NK-92 treated with Interleukin-12 subunit alpha and Interleukin-12 subunit beta, amount 100 ng/mL, for 24 hours (cell line): ENCODE data around the gene LIMS2.

Experiments used
- DNase-seq: peaks from one replicate; lab custom pipeline; 2025; lab: John Stamatoyannopoulos, UW

The LIMS2 gene

DNA sequence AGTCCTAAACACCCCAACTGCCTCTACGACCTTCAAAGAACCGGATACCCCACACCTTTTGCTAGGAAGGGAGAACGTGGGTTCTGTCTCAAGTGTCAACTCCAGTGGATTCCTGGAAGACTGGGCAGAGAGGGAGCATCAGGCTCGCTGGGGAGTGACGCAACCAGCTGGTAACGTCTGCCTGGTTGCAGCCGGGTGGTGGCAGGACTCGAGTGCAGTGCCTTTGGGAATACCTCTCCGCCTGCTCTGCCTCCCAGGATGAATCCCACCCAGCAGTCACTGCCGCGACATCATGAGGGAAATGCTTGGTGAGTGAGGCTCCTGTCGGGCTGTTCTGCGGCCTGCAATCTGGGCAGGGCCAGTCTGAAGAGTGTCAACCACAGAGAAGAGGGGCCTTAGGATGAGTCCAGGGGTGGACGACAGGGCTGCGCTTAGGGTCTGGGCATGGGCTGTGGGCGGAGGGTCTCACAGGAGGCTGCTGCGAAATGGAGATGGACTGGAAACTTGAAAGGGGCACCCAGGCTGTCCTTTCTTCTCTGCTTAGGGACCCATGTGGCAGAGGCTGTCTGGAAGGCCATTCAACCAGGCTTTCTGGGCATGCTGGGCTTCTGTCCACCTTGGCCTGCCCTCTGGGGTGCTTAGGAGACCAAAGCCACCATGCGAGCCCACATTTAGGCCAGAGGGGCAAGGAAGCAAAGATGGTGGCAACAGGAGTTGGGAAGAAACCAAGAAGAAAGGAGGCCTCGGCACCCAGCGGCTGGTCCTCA, 16.5 kb downstream of the LIMS2 start:
- no peak for DNase-seq

DNA sequence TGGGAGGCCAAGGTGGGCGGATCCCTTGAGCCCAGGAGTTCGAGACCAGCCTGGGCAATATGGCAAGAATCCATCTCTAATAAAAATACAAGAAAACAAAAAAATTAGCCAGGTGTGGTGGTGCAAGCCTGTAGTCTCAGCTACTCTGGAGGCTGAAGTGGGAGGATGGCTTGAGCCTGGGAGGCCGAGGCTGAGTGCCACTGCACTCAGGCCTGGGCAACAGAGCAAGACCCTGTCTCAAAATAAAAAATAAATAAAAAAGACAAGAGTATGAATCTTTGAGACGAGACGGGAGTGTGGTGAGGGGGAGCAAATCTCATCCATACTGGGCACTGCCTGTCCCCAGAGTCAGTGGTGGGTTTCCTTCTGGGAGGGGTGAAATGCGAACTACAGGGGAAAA, 17.2 kb downstream of the LIMS2 start:
- DNase-seq, result no peak

DNA sequence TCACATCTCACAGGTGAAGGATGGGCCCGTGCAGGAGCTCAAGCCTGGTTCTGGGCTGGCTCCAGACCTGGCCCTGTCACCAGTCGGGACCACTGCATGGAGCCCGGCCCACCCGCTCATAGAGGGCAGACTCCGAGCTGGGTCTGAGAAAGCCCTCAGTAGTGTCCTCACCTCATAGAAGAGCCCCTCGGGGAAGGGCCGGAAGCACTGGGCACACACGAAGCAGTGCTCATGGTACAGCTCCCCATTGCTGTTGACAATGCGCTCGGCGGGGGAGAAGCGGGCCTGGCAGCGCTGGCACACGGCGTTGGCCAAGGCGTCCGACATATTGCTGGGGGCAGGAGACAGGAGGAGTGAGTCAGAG, 18.1 kb downstream of the LIMS2 start:
- DNase-seq, result no peak

DNA sequence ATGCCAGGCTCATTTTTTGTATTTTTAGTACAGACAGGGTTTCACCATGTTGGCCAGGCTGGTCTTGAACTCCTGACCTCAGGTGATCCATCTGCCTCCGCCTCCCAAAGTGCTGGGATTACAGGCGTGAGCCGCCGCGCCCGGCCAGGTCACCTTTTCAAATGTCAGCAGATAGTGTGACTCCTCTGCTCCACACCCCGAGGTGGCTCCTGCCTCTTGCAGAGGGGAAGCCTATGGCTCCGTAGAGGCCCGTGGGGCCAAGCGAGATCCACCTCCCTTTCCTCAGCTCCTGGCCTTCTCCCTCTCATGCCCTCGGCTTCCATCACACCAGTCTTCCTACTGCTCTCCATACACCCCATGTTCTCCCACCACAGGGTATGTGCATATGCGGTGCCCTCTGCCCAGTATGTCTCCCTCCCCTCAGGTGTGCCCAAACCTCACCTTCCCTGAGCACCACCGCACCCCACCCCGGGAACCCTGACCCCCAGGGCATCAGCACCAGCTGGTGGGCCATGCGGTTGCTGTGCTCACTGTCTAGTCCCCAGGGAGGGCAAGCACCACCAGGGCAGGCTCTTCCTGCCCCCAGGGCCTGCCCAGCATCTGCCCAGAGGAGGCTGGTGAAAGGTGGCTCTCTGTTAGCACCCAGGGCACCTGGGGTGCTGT, 18.6 kb downstream of the LIMS2 start:
- no peak for DNase-seq

DNA sequence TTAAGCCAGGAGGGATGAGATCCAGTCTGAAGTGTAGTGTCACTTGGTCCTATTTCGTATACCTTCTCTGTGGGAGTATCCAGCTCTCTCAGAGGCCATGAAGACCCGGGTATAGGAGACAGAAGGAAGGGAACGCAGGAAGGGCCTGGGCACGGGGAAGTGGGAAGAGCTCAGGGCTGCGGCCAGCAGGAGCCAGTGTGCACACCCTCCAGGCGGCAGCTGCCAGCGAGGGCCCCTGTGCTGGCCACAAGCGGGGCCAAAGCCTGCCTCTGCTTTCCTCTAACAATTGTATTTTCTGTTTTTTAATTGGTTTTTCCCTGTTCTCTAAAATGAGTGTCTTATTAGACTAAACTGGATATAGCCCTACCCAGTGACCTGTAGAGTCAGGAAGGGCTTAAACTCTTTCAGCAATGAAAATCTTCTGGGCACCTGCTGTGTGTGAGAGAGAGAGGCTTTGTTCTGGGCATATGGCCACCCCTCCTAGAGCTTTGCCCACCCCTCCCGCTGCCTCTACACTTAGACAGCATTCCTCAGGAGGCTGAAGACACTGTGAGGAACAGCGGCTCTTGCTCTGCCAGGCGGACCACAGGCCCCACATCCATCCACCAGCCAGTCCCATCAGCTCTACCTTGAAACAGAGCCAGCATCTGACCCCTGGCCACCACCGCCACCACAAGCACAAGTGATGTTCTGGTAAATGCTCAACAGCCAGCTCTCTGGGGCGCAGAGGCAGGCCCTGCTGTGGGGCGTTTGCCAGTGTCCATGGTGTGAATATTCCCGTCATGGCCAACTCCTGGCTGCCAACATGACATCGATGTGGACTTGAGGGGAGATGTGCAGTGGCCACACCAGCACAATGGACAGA, 19.9 kb downstream of the LIMS2 start:
- DNase-seq, result no peak

DNA sequence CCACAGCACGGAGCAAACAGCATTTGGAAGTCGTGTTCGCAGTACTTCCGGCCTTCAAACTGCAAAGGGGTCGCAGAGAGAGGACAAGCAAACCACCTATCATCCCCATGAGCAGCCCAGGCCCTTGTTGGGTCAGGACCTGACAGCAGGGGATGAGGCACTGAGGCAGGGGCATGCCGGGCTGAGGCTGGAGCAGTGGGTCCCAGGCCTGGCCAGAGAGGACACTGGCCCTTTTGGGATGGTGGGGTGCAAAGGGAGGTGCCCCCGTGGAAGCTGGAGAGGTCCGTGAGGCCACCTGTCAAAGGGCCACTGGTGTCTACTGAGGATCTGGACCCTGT, 20.5 kb downstream of the LIMS2 start:
- no peak for DNase-seq

DNA sequence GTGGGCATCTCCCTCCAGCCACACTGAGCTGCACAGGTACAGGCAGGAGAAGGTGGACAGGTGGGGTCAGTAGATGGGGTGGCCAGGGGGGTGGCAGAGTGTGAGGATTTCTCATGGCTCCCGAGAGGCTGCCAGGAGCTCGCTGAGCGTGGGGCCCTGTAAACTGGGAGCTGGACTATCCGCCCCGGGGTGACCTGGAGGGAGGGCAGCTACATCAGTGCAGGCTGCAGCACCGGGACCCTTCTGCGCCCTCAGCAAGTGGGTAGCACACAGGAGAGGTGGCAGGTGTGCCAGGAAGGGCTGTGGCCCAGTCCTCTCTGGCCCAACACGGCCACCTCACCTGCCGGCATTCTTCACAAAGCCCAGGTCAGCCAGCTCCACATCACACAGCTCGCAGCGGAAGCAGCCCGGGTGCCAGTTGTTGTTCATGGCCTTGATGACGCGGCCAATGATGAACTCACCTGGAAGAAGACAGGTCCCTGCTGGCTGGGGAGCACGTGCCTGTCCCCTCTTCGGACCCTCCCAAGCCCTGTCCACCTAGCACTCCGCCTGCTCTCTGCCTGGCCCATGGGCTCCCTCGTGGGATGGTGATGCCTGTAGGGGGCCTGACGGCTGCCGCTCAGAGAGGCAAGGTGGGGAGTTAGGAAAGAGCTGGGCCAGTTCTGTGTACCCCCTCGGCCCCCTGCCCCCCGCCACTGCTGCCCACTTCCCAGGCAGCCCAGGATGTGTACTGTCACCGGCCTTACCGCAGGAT, 21.1 kb downstream of the LIMS2 start:
- DNase-seq, result no peak

DNA sequence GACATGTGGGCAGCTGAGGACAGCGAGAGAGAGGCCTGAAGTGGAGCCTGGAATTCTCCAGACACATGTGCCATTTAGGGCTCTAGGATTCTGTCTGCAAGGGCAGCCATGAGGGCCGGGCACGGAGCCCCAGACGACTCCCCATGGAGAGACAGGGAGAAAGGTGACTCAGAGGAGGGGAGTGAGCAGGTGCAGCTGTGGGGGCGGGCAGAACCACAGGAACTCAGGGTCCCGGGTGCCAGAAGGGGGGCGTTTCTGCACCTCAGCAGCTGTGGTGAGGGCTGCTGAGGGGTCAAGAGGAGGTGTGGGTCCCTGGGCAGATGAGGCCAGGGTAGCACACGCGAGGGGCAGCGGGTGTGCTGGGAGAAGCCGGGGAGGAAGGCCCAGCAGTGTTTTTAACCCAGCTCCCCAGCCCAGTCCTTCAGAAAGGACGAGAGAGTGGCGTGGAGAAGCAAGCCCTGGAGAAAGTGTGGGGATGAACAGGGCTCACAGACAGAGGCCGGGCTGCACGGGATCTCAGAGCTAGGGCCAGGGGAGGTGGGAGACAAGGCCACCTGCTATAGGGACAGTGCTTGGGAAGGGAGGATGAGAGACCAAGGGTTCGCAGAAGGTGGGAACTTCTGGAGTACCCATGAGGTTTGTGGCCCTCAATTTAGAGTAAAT, 21.8 kb downstream of the LIMS2 start:
- DNase-seq, result no peak

DNA sequence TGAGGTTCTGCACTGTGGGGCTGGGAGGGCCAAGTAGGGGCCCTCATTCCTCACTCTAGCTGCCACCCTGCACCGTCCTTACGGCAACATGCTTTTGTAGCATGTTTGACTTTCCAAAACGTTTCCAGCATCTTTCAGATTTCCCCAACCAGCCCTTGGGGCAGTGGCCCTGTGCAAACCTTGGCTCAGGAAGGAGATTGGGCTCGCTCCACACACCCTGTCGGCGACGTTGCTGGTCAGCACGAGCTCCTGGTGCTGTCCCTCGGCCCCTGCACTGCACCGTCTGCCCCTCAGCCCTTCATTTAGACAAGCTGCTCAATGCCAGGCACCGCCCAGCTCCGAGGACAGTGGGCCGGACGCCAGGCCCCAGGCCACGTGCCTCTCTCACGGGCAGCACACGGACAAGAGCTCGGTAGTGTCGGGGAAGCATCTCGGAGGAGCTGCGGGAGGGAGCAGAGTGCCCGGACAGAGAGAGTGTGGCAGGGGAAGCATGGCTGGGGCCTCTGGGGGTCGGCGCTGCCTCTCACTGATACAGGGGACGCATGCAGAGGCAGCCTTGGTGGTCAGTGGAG, 22.5 kb downstream of the LIMS2 start:
- no peak for DNase-seq

DNA sequence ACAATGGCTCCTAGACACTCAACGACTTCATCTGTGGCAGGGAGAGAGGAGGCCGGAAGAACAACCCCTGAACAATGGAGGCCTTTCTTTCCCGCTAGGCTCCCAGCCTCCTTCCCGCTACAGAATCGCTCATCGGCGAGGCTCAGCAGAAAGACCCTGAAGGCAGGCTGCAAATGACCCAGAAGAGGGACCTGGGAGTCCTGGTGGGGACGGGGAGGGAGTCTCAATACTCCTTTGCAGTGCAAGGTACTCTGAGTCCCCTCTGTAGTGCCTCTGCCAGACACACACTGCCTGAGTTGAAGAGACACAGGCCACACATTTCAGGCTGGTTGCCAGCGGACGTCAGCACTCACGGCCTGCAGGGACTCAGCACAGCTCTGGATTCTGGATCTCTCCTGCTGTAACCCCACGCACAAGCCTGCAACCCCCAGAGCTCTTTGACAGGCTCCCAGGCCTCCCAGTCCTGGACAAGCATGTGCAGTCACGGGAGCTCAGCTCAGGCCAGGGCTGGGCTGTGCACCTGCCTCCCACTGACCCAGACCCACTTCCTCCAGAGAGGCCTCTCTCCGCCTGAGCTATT, 23.3 kb downstream of the LIMS2 start:
- DNase-seq, result no peak

DNA sequence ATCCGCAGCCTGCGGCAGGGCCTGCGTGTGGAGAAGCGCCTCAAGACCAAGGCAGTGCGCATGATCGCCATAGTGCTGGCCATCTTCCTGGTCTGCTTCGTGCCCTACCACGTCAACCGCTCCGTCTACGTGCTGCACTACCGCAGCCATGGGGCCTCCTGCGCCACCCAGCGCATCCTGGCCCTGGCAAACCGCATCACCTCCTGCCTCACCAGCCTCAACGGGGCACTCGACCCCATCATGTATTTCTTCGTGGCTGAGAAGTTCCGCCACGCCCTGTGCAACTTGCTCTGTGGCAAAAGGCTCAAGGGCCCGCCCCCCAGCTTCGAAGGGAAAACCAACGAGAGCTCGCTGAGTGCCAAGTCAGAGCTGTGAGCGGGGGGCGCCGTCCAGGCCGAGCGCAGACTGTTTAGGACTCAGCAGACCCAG, 23.9 kb downstream of the LIMS2 start:
- no peak for DNase-seq

DNA sequence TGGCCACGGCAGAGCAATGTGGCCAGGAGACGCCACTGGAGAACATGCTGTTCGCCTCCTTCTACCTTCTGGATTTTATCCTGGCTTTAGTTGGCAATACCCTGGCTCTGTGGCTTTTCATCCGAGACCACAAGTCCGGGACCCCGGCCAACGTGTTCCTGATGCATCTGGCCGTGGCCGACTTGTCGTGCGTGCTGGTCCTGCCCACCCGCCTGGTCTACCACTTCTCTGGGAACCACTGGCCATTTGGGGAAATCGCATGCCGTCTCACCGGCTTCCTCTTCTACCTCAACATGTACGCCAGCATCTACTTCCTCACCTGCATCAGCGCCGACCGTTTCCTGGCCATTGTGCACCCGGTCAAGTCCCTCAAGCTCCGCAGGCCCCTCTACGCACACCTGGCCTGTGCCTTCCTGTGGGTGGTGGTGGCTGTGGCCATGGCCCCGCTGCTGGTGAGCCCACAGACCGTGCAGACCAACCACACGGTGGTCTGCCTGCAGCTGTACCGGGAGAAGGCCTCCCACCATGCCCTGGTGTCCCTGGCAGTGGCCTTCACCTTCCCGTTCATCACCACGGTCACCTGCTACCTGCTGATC, 24.4 kb downstream of the LIMS2 start:
- no peak for DNase-seq

DNA sequence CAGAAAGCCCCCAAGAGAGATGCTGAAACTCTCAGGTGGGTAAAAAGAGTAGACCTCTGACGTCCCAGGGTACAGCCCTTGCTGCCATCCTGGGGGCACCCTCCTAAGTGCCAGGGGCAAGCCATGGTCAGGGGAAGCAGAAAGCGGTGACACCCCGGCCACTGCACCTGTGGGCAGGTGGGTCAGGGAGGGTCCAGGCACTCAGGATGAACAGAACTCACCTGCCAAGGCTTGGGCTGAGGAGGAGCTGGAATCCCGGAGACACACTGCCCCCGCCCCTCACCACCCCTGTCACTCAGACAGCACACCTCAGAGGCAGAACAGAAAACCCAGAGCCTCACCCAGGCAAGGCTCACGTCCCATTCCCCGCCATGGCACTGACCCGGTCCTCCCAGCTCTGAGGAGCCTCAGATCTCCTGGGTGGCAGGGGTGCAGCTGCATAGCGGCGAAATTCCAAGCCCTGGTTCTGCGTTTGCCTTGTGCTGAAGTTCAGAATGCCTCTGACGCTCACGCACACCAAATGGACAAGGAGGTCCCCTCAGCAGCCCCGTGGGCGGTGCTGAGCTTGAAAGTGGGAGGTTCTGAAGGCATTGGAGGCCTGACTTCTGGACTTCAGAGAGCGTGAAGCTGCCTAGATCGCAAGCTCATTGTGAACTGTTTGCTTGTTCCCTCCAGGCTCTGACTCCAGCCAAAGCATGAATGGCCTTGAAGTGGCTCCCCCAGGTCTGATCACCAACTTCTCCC, 25.1 kb downstream of the LIMS2 start:
- DNase-seq, result no peak

DNA sequence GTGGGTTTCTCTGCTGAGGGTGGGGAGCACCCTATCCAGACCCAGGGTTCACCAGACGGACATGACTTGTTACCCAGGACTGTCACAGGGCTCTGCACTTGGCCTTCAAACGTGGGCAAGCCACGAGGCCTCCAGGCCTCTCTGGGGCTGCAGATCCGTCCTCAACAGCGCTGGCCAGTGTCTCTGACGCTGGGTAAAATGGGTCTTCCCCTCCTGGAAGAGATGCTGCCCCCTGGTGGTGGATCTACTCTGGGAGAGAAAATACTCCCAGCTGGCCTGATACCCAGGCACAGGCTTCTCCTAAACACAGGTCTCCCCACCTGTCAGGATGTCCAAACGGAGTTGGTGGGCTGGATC, 25.7 kb downstream of the LIMS2 start:
- peak; percentile 74 for DNase-seq

DNA sequence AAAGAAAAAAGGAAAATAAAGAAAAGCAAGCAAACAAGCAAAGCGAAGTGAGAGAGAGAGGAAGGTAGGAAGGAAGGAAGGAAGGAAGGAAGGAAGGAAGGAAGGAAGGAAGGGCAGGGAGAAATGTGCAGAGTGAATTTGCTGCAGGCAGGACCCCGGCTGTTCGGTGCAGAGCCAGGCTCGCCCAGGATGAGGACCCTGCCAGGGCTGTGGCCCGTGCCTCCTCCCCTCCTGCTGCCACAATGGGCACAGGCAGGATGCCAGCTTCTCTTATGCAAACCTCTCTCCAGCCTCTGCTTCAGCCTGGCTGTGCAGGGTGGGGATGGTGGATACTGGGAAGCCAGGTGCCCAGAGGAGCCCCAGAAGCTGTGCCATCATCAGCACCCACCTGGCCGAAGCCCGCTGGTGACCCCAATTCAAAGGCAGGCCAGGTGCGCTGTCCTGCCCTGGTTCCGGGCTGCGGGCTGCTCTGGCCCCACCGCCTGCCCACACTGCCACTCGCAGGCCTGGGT, 26.2 kb downstream of the LIMS2 start:
- DNase-seq, result no peak

DNA sequence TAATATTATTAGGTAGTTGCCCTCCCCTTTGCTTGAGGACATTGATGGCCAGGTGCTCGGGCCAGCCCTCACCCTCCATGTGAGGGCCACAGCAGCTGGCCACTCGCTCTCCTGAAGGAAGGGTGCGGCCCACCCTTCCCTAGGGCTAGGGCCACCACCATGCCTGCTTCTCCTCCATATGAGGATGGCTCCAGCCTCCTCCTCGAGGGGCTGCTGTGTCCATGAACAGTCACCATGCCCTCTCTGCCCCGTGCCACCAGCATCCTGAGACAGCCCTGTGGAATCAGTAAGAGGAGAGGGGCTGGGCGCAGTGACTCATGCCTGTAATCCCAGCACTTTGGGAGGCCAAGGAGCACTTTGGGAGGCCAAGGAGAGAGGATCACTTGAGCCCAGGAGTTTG, 27.0 kb downstream of the LIMS2 start:
- no peak for DNase-seq

DNA sequence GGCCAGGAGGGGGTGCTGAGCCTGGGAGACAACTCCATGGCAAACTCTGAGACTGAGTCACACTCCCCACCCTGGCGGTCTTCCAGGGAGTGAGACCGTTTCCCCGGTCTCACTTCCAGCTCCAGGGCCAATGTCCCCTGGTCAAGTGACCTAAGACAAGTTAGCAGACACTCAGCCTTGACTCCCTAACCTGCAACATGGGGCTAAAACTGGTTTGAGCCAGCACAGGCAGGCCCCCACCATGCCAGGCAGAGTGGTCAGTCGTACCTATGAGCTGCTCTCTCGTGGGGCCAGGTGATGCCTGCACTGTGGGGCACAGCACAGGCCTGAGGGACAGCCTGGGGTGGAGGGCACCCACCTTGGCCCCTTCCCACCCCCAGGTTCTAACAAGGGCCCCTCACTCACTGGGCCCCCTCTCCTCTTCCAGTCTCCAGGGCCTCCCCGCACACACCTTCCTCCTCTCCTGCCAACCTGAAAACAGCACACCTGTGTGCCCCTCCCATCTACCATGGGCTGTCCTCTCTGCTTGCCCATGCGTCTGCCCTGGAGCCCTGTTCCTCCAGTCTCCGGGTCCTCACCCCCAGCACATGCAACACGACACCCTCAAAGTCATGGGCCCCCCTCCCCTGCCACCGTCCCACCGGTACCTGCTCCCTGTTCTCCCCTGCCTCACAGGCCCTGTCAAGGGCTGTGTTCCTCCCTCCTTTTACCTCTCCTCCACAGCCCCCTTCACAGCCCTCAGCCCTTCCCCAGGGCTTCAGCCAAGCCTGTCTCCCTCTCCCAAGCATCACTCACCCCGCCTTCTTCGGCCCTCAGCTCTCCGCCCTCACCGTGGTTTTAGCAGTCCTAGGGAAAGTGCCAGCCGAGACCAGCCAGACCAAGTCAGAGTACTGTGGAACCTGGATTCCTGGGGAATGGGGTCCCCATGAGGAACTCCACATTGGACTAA, 27.8 kb downstream of the LIMS2 start:
- no peak for DNase-seq

DNA sequence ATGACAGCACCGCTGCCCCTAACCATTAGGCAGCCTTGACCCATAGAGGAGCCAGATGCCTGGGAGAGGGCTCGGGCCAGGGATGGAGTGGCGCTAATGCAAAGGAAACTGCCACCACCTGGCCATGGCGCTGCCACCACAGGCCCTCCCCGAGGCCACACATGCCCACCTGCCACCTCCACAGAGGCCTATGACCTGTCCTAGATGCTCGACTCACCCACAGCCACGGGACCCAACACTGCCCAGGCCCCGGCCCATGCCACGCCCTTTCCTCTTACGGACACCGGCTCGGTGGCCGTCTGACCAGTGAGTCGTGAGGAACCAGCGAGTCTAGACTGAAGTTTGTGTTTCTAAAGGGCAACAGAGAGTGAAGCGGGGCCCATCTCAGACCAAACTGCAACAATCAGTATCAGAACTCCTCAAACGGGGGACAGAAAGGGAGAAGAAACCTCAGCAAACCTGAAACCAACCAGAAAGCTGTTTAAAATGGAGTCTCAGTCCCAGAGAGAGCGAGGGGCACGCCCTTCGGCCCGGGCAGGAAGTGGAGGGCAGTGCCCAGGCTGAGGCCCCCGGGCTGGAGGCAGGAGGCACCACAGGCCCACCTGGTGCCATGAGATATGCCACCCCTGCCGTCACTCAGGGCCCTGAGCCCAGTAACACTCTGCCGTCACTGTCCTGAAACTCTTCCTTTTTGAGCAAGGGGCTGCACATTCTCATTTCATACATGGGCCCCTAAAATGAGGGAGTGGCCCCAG, 28.7 kb downstream of the LIMS2 start:
- DNase-seq, result no peak
